GM08714 (cell line): ENCODE results near the gene UBE2L6.

Experiments
- H3K4me3 ChIP-seq: fragments of 200-500 bp; sonication (Bioruptor generic); 2 replicates; pipeline ENCODE4 v1.5.1; 2014; ENCODE audit warnings: mild to moderate bottlenecking, low read length, inconsistent platforms
- ZNF274 ChIP-seq: IDR thresholded peaks from 2 replicates; pipeline ENCODE4 v1.6.1; 2012; ENCODE audit warnings: mild to moderate bottlenecking, low read depth, low read length

Gene UBE2L6

DNA sequence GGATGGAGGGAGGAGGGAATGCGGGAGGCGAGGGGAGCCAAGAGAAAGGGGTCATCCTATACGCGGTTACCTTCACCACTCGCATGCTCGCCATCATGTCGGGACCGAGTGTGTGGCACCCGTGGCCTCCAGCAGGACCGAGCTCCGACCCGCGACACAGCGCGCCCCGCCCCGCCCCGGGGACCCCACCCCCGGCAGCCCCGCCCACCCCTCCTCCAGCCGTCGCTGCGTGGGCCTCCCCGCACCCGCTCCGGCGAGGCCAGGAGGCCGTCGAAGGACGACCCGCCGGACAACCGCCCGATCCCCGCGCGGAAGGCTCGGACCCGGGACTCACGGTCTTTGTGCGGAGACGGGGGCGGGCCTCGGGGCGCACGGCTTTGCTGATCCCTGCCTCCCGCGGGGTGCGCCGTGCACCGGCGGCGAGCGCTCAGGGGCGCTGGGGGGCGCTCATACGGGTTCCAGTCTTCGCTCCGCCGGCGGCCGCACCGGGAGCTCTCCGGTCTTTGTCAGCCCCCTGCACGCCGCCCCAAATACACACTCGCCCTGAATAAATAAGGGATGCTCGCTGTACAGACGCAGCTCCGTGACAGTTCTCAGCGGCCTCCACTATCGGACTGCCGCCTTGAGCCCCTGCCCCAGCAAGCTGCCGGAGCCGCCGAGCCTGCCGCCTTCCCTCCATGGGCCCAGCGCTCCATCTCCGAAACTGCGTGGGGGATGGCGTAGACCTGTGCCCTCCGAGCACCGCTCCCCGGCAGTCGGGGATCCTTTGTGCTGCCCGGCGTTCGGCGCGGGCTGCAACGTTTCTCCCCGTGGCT lies at the start of gene UBE2L6:
TSS of gene UBE2L6 (minus strand) at position 158 of the 815 bp plus-strand sequence. CDS start at position 97, 61 bp downstream.
- TF ChIP-seq ZNF274: no peak

GRCh38 chr11:57616595-57616994 lies 49.1 kb upstream of the UBE2L6 start:
- H3K4me3 ChIP-seq: no peak overlapping the region
- no peak for TF ChIP-seq ZNF274

More for the DNA sequence above, at the start of gene UBE2L6:
- H3K4me3 ChIP-seq: peak within 1 kb of the TSS; percentile 72

DNA sequence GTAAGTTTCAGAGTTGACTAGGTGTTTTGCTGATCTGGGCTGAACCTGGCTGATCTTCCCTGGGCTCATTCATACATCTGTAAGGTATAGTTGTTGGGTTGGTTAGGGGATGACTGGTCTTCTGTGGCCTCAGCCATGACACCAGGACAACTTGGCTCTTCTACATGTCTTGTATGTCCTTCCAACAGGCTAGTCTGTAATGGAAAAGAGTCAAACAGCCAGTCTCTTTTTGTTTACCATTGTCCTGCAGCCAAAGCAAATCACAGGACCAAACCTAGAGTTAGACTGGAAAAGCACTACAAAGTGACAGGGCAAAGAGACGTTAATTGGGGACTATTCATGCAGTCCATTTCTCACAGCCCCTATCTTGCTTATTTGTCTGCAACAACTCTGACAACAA lies 47.8 kb upstream of the UBE2L6 start:
- no peak for TF ChIP-seq ZNF274

DNA sequence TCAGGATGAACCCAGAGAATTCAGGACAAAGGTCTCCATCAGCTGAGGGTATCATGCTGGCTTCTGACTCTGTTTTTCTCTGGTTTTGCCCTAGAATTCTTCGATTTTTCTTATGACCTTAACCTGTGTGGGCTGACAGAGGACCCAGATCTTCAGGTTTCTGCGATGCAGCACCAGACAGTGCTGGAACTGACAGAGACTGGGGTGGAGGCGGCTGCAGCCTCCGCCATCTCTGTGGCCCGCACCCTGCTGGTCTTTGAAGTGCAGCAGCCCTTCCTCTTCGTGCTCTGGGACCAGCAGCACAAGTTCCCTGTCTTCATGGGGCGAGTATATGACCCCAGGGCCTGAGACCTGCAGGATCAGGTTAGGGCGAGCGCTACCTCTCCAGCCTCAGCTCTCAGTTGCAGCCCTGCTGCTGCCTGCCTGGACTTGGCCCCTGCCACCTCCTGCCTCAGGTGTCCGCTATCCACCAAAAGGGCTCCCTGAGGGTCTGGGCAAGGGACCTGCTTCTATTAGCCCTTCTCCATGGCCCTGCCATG lies 46.8 kb upstream of the UBE2L6 start:
- TF ChIP-seq ZNF274: no peak

More for the DNA sequence above, 47.8 kb upstream of the UBE2L6 start:
- H3K4me3 ChIP-seq: no peak overlapping the region

GRCh38 chr11:57610170-57610569 lies 42.7 kb upstream of the UBE2L6 start:
- no peak for TF ChIP-seq ZNF274
- H3K4me3 ChIP-seq: no peak overlapping the region

More for the DNA sequence above, 46.8 kb upstream of the UBE2L6 start:
- H3K4me3 ChIP-seq: no peak overlapping the region

DNA sequence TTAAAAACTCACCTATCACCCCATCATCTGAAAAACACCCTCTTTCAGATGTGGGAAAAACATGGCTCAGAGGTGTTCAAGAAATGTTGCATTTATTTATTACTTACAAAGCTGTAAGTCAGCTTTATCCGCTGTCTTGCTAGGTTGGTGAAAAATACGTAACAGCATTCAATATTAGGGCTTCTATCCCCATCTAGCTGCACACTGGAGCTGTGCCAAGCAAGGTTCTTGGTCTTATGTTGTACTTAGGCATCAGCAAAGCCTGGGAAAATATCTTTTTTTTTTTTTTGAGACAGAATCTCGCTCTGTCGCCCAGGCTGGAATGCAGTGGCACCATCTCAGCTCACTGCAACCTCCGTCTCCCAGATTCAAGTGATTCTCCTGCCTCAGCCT lies 37.6 kb upstream of the UBE2L6 start:
- H3K4me3 ChIP-seq: no peak overlapping the region
- TF ChIP-seq ZNF274: no peak

GRCh38 chr11:57604296-57605027 lies 37.0 kb upstream of the UBE2L6 start:
- no peak overlapping the region for H3K4me3 ChIP-seq
- TF ChIP-seq ZNF274: no peak

DNA sequence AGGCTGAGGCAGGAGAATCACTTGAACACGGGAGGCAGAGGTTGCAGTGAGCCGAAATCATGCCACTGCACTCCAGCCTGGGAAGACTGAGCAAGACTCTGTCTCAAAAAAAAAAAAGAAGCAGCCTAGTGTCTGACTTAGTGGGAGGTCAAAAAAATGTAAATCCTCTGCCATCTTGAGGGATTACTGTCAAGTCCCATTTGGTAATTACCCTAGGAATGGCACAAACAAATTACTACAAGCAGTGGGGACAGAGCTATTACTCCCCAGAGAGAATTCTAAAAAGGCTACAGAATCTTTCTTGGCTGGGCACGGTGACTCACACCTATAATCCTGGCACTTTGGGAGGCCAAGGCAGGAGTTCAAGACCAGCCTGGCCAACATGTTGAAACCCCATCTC lies 33.8 kb upstream of the UBE2L6 start:
- no peak for TF ChIP-seq ZNF274
- H3K4me3 ChIP-seq: no peak overlapping the region

GRCh38 chr11:57599381-57599780 lies 31.9 kb upstream of the UBE2L6 start:
- H3K4me3 ChIP-seq: no peak overlapping the region

GRCh38 chr11:57598831-57599155 lies 31.3 kb upstream of the UBE2L6 start:
- TF ChIP-seq ZNF274: no peak
- H3K4me3 ChIP-seq: no peak overlapping the region

More at GRCh38 chr11:57599381-57599780, 31.9 kb upstream of the UBE2L6 start:
- TF ChIP-seq ZNF274: no peak

DNA sequence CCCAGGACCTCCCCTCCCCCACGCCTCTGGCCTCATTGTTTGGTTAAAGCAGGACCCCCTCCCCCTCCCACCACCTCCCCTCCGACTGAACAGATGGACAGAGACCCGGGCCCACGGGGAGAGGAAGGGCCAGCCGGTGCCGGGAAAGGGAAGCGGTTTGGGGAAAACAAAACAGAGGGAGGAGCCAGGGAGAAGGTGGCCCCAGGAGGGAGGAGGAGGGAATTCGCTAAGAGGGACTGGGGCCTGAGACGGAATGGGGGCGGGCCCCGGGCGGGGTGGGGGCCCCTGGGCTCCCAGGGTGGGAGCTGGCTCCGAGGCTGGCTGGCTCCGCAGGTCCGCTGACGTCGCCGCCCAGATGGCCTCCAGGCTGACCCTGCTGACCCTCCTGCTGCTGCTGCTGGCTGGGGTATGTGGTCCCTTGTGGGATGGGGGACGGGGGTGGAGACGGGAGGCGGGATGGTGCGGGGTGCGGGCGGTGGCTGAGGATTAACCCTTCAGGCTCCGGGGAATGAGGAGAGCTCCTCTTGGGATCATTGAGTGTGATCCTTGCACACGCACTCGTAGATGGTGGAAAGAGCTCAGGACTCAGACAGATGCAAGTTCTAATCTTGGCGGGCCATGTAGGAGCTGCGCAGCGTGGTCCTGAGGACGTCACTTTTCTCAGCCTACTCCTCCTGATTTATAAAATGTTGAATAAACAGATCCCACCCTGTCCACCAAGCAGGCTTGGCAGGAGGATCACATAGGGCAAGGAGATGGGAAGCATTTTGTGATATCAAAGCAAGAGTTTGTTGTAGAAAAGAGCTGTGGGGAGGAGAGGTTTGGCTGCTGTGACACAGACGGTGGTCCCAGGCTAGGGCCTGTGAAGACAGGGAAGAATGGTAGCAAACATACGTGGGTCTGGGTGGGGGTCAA lies 30.7 kb upstream of the UBE2L6 start:
- H3K4me3 ChIP-seq: no peak overlapping the region
- TF ChIP-seq ZNF274: no peak

DNA sequence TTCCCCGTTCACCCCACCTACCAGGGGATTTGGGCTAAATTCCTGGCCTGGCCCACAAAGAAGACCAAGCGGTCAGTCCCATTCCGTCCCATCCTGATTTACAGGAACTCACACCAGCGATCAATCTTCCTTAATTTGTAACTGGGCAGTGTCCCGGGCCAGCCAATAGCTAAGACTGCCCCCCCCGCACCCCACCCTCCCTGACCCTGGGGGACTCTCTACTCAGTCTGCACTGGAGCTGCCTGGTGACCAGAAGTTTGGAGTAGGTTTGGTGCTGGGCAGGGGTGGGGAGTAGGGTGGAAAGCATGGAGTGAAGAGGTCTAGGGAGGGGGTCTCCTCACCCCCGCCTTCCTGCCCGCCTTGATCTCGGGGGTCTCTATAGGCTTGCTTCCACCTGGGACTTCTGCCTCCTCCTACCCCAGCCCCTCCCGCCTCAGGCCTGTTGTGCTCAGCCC lies 30.0 kb upstream of the UBE2L6 start, which contains the start of gene SERPING1:
TSS of gene SERPING1 (plus strand) at position 225 of the 455 bp plus-strand sequence. CDS start 586 bp downstream, outside the sequence.
- TF ChIP-seq ZNF274: no peak
- no peak within 1 kb of the TSS for H3K4me3 ChIP-seq

GRCh38 chr11:57596266-57596885 lies 28.9 kb upstream of the UBE2L6 start:
- no peak overlapping the region for H3K4me3 ChIP-seq
- TF ChIP-seq ZNF274: no peak
